CD4-positive, alpha-beta memory T cell (primary cell): Measurements from ENCODE around the gene UNG. TPM values are rescaled to one million over a fixed set of nuclear protein-coding genes. Genes with fewer than 3 reads are reported as not detected.
A peak's percentile ranks its signal among the peaks of the same experiment; 100 is the strongest.

ENCODE experiments used
- CTCF ChIA-PET: fragments of 350-600 bp; sonication (Branson Sonifier 250); formaldehyde crosslinking; loops from one replicate; lab custom pipeline; 2021; ENCODE audit warnings: inconsistent platforms; ENCODE audit not compliant: partially characterized antibody; lab: Charles Lee
- POLR2A ChIA-PET: fragments of 350-600 bp; sonication (Branson Sonifier 250); formaldehyde crosslinking; loops from one replicate; lab custom pipeline; 2021; ENCODE audit not compliant: partially characterized antibody; lab: Charles Lee
- DNase-seq, 5 donors: peaks; one replicate each; pipeline versions ENCODE4 v3.0.0 to v3.0.0-alpha.2; 2020 to 2022; ENCODE audit warnings: mixed read lengths in 1 of 5
- H3K27ac ChIP-seq: one replicate; pipeline ENCODE4 v1.7.0; 2013; ENCODE audit warnings: low read depth, low read length
- H3K27me3 ChIP-seq: 2 replicates; pipeline ENCODE4 v1.7.0; 2013; ENCODE audit warnings: mild to moderate bottlenecking, low read length, moderate library complexity; ENCODE audit not compliant: insufficient read depth
- H3K36me3 ChIP-seq: 2 replicates; pipeline ENCODE4 v1.7.0; 2013; ENCODE audit warnings: mild to moderate bottlenecking, low read length, moderate library complexity; ENCODE audit not compliant: insufficient read depth
- H3K4me1 ChIP-seq: 2 replicates; pipeline ENCODE4 v1.7.0; 2013; ENCODE audit warnings: mild to moderate bottlenecking, low read length, moderate library complexity; ENCODE audit not compliant: insufficient read depth
- H3K4me3 ChIP-seq, 2 donors: one replicate each; pipeline ENCODE4 v1.7.0; 2013; ENCODE audit warnings: low read length in 2 of 2, mild to moderate bottlenecking in 1 of 2
- H3K9me3 ChIP-seq, 2 donors: one replicate each; pipeline ENCODE4 v1.7.0; 2013; ENCODE audit warnings: low read length in 2 of 2, control low read depth in 1 of 2; ENCODE audit not compliant: control insufficient read depth in 1 of 2
- H3K27ac Mint-ChIP-seq, 7 donors: one replicate each; pipeline ENCODE4 v1.8.0; 2020 to 2021; ENCODE audit warnings: mixed read lengths in 7 of 7, mild to moderate bottlenecking in 6 of 7, inconsistent platforms in 3 of 7, moderate library complexity in 3 of 7
- H3K27me3 Mint-ChIP-seq, 2 donors: one replicate each; pipeline ENCODE4 v1.8.0; 2020 to 2021; ENCODE audit warnings: mixed read lengths in 2 of 2
- H3K36me3 Mint-ChIP-seq, 2 donors: one replicate each; pipeline ENCODE4 v1.8.0; 2020 to 2021; ENCODE audit warnings: mixed read lengths in 2 of 2, inconsistent platforms in 1 of 2, mild to moderate bottlenecking in 1 of 2
- H3K4me1 Mint-ChIP-seq, 4 donors: one replicate each; pipeline ENCODE4 v1.8.0; 2020 to 2021; ENCODE audit warnings: mixed read lengths in 4 of 4, mild to moderate bottlenecking in 1 of 4
- H3K4me3 Mint-ChIP-seq, 8 donors: one replicate each; pipeline ENCODE4 v1.8.0; 2020 to 2021; ENCODE audit warnings: mixed read lengths in 8 of 8, mild to moderate bottlenecking in 7 of 8, moderate library complexity in 6 of 8, inconsistent platforms in 3 of 8
- H3K9me3 Mint-ChIP-seq, 8 donors: one replicate each; pipeline ENCODE4 v1.8.0; 2020 to 2021; ENCODE audit warnings: mixed read lengths in 8 of 8, mild to moderate bottlenecking in 5 of 8, inconsistent platforms in 3 of 8, moderate library complexity in 1 of 8
- intact Hi-C: fragments of 100-400 bp; cut with micrococcal nuclease; formaldehyde crosslinking; loops from one replicate; pipeline ENCODE4 v1.15.1; 2023
- polyA plus RNA-seq, 2 donors: library from polyadenylated mRNA; unstranded; fragments of 300-500 nt; fragmentation: Illumina TruSeq; gene quantifications; one replicate each; pipeline ENCODE4 v1.2.3, GENCODE V29; 2021
- total RNA-seq, 2 experiments: library from RNA; stranded (reverse); gene quantifications; one replicate each; pipeline ENCODE4 v1.2.3, GENCODE V29; 2021

UNG gene
- total and polyA plus RNA-seq, 4 experiments from 2014 or later = 18.5 to 47.1 (median 31.3) TPM

DNA sequence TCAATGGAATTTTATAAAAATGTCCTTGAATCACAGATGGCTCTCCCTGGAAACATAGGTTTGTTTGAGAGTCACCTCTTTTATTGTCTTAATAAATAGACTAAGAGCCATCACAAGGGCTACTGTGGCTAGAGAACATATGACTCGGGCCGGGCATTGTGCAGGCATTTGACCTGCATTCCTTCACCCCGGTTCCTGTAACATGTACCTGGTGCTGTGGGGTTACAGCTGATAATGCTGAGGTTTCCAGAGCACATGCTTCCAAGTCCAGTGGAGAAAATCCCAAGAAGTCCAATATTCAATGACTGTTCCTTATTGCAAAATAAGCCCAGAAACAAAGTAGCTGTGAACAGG lies 18.0 kb downstream of the UNG start:
- Histone ChIP-seq H3K27ac (no peak overlapping the region), H3K27me3 (no peaks in the 10 kb centered on the region), H3K9me3 (no peaks in the 10 kb centered on the region), H3K4me1 (peaks cover 7% of the 10 kb centered on the region), H3K4me3 (no peak overlapping the region), H3K36me3 (no peaks in the 10 kb centered on the region)
- Mint-ChIP-seq H3K4me3 (peak overlapping the region in 1 of 8 donors; percentile 18), H3K36me3 (peaks cover 1 to 4% of the 10 kb centered on the region in 2 donors), H3K4me1 (peaks cover 9 to 37% (median 20%) of the 10 kb centered on the region in 4 donors), H3K9me3 (no peaks in the 10 kb centered on the region), H3K27ac (no peak overlapping the region), H3K27me3 (no peaks in the 10 kb centered on the region)
- ChIA-PET POLR2A (no interaction called here), CTCF (interaction anchor here (0.6 to 1.3 kb wide), 4 partner anchors 8 to 278 kb away, joined by 3 read pairs; no protein-coding TSS in a partner anchor)
- intact Hi-C loops = no loop called here
- no peak for DNase-seq

DNA sequence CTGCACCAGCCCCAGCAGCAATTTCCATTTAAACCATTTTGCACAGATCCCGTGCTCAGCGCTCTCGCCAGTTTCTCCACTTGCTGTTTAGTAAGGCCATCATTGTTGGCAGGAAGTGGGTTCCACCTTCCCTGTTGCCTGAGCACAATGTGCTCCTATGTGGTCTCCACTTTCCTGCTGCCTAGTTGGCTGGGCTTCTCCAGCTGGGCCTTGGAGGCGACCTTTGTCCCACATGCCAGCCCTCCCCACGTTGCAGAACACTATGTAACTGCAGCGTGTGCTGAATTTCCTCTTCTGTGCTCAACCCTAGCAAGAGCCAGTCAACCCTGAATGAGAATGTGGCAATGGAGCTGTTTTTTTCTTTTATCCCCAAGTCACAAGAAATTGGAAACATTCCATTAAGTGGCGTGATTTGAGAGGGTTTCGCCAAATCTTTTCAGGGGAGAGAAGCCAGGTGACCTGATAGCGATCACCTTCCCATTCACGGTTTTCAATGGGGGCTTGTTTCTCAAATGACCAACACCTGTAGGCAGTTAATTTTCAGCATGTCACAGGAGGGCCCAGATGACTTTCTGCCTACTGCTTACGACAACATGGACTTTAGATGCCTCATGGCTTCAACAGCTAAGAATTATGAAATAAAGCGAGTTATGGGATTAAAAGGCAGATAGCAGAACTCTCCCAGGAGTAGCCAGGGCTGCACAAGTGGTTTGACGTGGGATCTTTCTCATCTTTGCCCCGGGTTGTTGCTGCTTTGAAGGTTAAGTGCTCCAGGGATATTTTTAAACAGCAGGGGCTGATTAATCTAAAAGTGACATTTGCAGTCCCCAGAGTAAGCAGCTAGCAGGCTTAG lies 18.6 kb downstream of the UNG start, which contains the start of gene ACACB:
TSS of gene ACACB (plus strand) at position 830 of the 853 bp plus-strand sequence. CDS start 22,819 bp downstream, outside the sequence.
- no peaks in the 10 kb centered on the region for H3K36me3 ChIP-seq
- Mint-ChIP-seq H3K27ac (peak within 1 kb of the TSS in 1 of 7 donors; percentile 14), H3K4me3 (peak within 1 kb of the TSS in 2 of 8 donors; percentile 15 to 18), H3K36me3 (peaks cover 0 to 2% of the 10 kb centered on the region in 2 donors), H3K4me1 (peaks cover 9 to 37% (median 19%) of the 10 kb centered on the region in 4 donors), H3K27me3 (no peaks in the 10 kb centered on the region), H3K9me3 (no peaks in the 10 kb centered on the region)
- no peaks in the 10 kb centered on the region for H3K9me3 ChIP-seq
- H3K4me1 ChIP-seq = peaks cover 7% of the 10 kb centered on the region
- intact Hi-C loops = no loop called here
- no peak for DNase-seq
- POLR2A ChIA-PET = no interaction called here
- CTCF ChIA-PET = interaction anchor here (1.0 to 1.4 kb wide), 3 partner anchors 9 to 25 kb away, joined by 3 to 5 read pairs (median 3); no protein-coding TSS in a partner anchor
- no peak within 1 kb of the TSS for H3K4me3 ChIP-seq
- H3K27me3 ChIP-seq = no peaks in the 10 kb centered on the region
- H3K27ac ChIP-seq = no peak within 1 kb of the TSS

GRCh38 chr12:109116611-109116949 lies 19.2 kb downstream of the UNG start:
- CTCF ChIA-PET = interaction anchor here (1.4 kb wide), 1 partner anchor 11 kb away, joined by 5 read pairs; no protein-coding TSS in a partner anchor
- H3K4me3 Mint-ChIP-seq = no peak overlapping the region

DNA sequence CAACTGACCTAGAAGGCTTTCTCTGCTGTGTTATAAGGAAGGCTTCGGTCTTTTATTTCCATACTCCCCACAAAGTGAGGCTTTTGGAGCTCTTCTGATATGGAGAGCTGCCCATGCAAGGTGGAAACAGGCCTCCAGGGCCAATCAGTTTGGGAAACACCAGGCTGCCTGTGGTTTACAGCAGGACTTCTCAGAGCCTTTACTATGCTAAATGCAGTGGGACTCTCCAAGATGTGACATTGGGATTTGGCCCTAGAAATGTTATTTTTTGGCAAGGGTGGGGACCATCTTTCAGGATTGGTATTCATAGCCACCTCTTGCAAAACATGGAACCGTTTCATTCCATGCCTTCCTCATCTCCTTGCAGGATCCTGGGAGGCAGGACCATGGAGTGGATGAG lies 22.7 kb downstream of the UNG start:
- Mint-ChIP-seq H3K4me1 (peaks cover 4 to 9% (median 6%) of the 10 kb centered on the region in 4 donors), H3K27me3 (no peaks in the 10 kb centered on the region), H3K9me3 (no peaks in the 10 kb centered on the region), H3K4me3 (no peak overlapping the region), H3K36me3 (no peaks in the 10 kb centered on the region), H3K27ac (peak overlapping the region in 1 of 7 donors; percentile 11)
- no peak for DNase-seq
- intact Hi-C loops = no loop called here
- Histone ChIP-seq H3K4me1 (no peaks in the 10 kb centered on the region), H3K27me3 (no peaks in the 10 kb centered on the region), H3K4me3 (no peak overlapping the region), H3K36me3 (no peaks in the 10 kb centered on the region), H3K27ac (no peak overlapping the region), H3K9me3 (no peaks in the 10 kb centered on the region)
- ChIA-PET CTCF (interaction anchor here (1.2 to 2.7 kb wide), 2 partner anchors 8 to 236 kb away, joined by 3 to 12 read pairs; no protein-coding TSS in a partner anchor), POLR2A (no interaction called here)

More at GRCh38 chr12:109116611-109116949, 19.2 kb downstream of the UNG start:
- no peak overlapping the region for H3K4me3 ChIP-seq
- H3K4me1 Mint-ChIP-seq = peaks cover 9 to 35% (median 19%) of the 10 kb centered on the region in 4 donors
- intact Hi-C loops = no loop called here
- no peak overlapping the region for H3K27ac ChIP-seq
- H3K27me3 ChIP-seq = no peaks in the 10 kb centered on the region
- H3K27ac Mint-ChIP-seq = no peak overlapping the region
- POLR2A ChIA-PET = no interaction called here
- no peaks in the 10 kb centered on the region for H3K36me3 ChIP-seq
- no peak for DNase-seq
- H3K4me1 ChIP-seq = peaks cover 7% of the 10 kb centered on the region
- H3K36me3 Mint-ChIP-seq = peaks cover 0 to 2% of the 10 kb centered on the region in 2 donors
- no peaks in the 10 kb centered on the region for H3K9me3 ChIP-seq
- no peaks in the 10 kb centered on the region for H3K27me3 Mint-ChIP-seq
- no peaks in the 10 kb centered on the region for H3K9me3 Mint-ChIP-seq

GRCh38 chr12:109120557-109120956 lies 23.2 kb downstream of the UNG start:
- ChIA-PET POLR2A (interaction anchor here (0.9 kb wide), 1 partner anchor 9 kb away, joined by 3 read pairs; no protein-coding TSS in a partner anchor), CTCF (interaction anchor here (1.2 to 2.7 kb wide), 2 partner anchors 9 to 236 kb away, joined by 3 to 12 read pairs; no protein-coding TSS in a partner anchor)
- Histone ChIP-seq H3K4me3 (no peak overlapping the region), H3K27ac (no peak overlapping the region), H3K4me1 (no peaks in the 10 kb centered on the region), H3K9me3 (no peaks in the 10 kb centered on the region), H3K36me3 (no peaks in the 10 kb centered on the region), H3K27me3 (no peaks in the 10 kb centered on the region)
- Mint-ChIP-seq H3K27me3 (no peaks in the 10 kb centered on the region), H3K4me1 (peaks cover 2 to 4% (median 4%) of the 10 kb centered on the region in 4 donors), H3K36me3 (peaks cover 0 to 1% of the 10 kb centered on the region in 2 donors), H3K27ac (no peak overlapping the region), H3K9me3 (no peaks in the 10 kb centered on the region), H3K4me3 (no peak overlapping the region)
- DNase-seq = no peak
- intact Hi-C loops = no loop called here

GRCh38 chr12:109121346-109121880 lies 24.0 kb downstream of the UNG start:
- CTCF ChIA-PET = interaction anchor here (2.7 kb wide), 1 partner anchor 9 kb away, joined by 12 read pairs; no protein-coding TSS in a partner anchor

More at GRCh38 chr12:109121346-109121880, 24.0 kb downstream of the UNG start:
- peaks cover 0 to 1% of the 10 kb centered on the region in 2 donors for H3K36me3 Mint-ChIP-seq
- Histone ChIP-seq H3K9me3 (no peaks in the 10 kb centered on the region), H3K4me3 (no peak overlapping the region), H3K27ac (no peak overlapping the region), H3K27me3 (no peaks in the 10 kb centered on the region), H3K4me1 (no peaks in the 10 kb centered on the region), H3K36me3 (no peaks in the 10 kb centered on the region)
- POLR2A ChIA-PET = interaction anchor here (0.9 kb wide), 1 partner anchor 9 kb away, joined by 3 read pairs; no protein-coding TSS in a partner anchor
- peak overlapping the region in 1 of 7 donors; percentile 72 for H3K27ac Mint-ChIP-seq
- H3K4me3 Mint-ChIP-seq = no peak overlapping the region
- DNase-seq = no peak
- no peaks in the 10 kb centered on the region for H3K27me3 Mint-ChIP-seq
- no peaks in the 10 kb centered on the region for H3K9me3 Mint-ChIP-seq
- no peaks in the 10 kb centered on the region for H3K4me1 Mint-ChIP-seq
- intact Hi-C loops = no loop called here
